COR-L47 (cell line): ENCODE data around the gene DSC3.
A peak's percentile ranks its signal among the peaks of the same experiment; 100 is the strongest.

Experiments used
- DNase-seq: peaks from one replicate; lab custom pipeline; 2025; lab: John Stamatoyannopoulos, UW

DSC3 gene

DNA sequence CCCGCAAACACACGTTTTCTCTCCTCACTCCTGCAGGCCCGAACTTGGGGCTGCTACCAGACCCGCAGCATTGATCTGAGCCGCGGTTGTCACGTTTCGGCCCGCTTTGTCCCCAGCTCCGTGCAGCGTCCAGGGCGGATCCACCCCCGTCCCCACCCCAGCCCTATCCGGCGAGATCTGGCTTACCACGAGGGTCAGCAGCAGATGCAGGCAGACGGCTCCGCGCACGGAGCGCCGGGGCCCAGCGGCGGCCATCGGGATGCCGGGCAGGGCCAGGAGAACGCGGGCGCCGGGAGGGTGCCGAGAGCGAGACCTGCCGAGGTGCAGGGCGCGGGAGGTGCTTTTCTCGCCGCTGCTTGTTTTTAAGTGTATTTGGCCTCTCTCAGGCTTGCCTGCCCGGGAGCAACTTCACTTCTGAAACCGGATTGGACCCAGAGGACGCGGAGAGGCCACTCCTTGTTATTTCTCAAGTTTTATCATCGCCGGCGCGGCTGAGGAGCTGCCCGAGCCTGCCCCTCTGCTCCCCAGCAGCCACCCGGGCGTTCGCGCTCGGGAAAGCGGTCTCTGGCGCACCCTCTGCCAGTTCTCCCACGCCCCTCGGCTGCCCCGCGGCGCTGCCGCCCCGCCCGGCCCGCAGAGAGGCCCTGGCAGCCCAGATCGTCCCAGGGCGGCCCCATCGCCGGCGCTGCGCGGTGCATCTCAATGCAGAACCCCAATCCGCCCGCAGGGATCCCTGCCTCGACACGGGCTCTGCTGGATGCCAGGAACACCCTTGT, at the start of gene DSC3:
DSC3 (minus strand) TSS at position 337 of the 776 bp plus-strand sequence; CDS start at position 255, 82 bp downstream.
- DNase-seq, result no peak

DNA sequence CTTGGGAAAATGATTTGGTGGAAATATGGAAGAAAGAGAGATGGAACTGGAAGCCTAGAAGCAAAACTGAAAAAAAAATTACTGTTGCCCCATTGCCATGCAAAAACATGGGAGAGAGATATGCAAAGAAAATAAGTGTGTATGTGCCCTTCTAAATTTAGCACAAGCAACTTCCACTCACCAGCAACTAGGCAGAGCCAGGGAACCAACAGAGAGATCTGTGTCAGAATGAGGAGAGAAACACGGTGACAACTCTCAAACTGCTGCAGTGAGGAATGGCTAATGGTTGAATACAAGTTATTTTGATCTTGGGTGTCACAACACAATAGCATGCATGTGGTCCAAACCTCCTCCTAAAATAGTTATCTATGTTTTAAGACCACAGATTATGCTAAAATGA, 48.8 kb upstream of the DSC3 start:
- no peak for DNase-seq

DNA sequence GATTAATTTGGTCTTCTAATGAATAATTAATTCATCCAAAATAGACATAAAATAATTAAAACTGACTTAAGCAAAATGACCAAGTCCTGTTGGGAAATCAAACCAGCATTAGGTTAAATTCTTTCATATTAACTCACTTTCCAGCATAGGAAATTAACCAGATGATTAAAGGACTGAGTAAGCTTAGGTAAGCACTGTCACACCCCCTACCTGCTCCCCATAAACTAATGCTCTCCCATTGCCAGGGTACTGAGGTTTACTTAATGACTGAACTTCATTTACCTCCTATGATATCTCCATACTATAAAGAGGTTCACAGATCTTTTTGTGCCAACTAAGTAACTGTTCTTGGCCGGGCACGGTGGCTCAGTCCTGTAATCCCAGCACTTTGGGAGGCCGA, 46.0 kb upstream of the DSC3 start:
- DNase-seq, result no peak

DNA sequence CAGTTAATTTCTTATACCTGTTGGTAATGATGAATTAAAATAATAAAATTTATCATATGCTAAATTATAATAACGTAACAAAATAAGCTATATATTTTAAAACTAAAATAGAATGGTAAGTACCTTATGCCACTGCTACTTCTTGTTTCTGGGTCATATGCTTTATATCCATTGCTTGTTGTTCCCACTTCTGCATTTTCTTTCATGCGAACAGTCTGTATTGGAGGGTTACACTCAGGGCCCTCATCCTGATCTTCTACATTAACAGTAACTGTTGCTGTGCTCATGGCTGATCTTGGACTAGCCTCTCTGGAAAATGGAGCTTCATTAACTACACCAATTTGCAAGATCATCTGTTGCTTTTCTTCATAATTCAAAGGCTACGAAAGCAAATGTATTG, 37.4 kb upstream of the DSC3 start:
- no peak for DNase-seq

DNA sequence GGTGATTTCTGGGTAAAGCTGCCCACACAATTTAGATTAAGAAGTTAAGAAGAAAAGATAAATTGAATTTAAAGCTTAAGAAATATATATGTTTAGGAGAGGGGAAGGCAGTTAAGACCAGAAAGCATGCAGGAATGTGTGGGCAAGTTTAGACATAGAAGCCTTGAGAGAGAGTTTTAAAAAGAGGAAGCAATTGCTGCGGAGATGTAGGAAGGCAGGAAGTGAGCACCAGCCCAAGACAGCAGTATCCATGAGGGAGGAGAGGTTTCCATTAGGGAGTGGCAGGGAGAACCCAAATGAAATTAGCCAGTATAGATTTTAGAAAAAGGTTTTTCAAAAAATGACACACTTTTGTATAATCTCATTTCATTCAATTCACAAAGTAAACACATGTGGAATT, 35.3 kb upstream of the DSC3 start:
- no peak for DNase-seq

DNA sequence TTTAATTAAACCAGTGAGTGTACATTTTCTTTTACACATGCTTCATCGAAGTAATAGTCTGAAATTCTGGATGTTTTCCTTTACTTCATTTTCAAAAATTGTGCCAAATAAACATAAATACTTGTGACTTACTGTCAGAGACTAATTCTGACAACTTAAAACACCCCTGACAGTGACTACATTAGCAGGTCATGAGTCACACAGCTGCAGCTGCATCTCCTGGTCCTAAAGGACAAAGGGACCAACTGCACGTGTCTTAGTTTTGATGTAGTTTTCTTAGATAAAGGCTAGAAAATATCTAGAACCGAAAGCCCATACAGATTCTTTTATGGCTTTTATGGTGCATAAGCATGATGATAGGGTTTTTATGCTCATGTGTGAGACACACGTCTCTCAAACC, 29.6 kb upstream of the DSC3 start:
- no peak for DNase-seq

DNA sequence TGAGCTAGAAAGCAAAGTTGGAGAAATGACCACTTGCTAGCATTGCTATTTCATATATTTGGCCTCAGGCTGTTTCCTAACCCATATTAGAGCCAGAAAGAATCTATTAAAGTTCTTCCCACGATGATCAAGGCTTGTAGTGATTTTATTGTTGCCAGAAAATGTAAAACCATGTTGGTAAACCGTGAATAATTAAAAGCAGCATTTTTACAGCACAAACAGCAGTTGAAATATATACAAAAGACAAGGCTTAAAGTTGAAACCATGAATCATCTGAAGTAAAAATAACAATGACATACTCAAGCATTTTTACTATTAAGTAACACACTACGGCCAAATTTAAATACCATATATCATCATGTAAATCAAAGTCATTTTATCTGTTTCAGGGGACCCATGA, 27.7 kb upstream of the DSC3 start:
- DNase-seq, result no peak

DNA sequence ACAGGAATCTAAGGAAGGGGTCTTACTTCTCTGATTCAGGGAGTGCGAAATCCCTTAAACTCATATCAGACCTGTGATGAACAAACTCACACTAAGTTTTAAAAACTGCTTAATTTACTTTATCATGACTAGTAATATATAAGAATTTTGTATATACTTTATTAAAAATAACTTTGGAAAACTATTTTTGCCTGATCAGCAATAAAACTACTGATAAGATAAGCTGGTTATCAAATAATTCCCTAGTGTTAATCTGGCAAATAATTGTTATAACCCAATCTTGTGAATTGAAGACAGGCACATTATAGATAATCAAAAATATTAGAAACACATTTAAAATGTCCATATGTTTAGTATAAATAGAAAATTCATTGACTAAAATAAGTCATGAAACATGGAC, 23.7 kb upstream of the DSC3 start:
- no peak for DNase-seq

DNA sequence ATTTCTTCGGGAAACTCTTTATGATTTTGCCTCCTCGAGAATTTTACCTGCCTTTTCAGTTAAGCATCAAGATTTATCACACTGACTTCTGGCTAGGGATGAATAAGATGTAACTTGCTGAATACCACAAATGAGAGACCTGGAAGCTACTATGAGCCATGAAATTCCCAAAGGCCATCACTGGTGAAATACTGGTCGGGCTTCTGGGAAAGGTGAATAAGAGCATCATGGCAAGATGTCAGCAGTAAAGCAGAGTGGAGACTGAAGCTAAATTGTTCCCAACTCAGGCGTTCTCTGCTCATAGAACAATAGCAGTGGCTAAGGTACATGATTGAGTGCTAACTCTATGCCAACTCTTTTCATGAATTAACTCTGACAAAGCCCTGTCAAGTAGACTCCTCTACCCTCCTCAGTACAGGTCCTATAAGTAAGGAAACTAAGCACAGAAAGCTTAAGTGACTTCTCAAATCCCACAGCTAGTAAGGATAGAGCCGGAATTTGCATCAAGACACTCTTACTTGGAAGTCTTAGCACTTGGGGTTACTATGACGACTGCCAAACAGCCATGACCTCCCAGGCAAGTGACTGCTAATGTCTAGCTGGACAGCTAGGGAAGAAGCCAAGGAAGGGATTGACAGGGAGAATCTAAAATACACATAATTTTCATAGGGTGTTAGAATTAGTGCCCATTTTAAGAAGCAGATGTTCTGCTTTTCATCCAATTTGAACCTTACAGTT, 22.7 kb upstream of the DSC3 start:
- no peak for DNase-seq

DNA sequence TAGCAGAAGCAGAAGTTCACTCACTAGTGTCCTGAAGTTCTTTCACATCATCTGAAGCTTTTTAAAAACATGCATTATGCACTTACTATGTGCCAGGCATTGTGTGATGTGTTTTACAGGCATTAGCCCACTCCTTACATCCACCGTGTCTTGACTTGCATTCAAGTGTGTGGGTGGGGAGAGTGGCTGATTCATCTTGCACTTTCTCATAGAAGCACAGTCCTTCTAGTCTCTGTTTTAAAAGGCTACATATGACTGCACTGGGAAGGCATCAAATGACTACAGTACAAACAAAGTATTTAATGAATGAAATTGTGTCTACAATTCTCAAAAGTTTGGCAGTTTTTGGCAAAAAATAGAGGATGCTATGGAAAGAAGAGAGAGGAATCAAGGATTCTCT, 21.6 kb upstream of the DSC3 start:
- no peak for DNase-seq

DNA sequence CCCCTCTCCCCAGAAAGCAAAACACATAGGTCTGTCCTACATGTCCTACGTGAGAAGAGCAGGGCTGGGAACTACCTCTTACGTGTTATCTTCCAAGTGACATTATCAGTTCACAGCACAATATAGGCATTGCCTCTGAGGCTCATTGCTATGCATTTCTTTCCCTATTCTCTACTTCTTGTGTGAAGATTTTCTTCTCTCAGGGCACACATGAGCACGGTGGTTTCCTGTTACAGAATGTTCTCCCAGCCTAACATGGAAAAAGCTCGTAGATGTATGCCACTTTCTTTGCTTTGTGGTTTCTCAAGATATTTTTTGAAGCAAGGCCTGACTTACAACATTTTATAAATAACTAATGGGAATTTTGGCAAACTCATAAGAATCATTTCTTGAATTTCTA, 19.4 kb upstream of the DSC3 start:
- no peak for DNase-seq

DNA sequence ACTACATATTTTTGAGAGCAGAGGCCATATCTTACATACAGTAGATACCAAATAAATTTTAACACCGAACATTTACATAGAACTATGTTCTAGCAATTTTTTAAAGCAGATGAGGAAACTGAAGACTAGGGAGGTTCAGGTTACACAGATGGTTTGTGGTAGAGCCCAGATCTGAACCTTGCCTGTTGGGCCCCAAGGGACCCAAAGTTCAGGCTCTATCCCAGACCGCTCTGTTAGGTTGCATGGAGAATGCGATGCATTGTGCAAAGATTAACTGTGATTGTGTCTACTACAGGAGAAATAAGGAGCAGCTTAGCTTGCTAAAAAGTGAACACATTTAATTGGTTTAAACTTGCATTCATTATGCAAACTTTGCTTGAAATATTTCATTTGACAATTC, 16.4 kb upstream of the DSC3 start:
- no peak for DNase-seq

DNA sequence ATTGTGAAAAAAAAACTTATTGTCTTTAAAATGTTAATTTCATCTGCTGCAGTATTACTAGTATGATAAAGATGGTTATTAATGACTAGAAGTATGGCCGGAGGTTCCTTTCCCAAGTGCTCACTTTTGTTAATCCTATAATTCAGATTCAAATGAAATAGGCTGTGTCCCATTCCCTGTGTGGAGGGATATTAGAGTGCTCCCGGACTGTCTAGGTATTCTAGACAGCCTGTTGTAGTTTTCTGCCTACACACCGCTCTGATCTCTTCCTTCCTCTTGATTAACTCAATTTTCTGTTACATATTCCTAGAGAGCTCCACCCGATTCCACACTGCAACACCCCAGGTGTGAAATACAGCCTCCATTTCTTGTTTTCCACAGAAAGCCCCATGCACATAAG, 15.4 kb upstream of the DSC3 start:
- DNase-seq, result no peak

DNA sequence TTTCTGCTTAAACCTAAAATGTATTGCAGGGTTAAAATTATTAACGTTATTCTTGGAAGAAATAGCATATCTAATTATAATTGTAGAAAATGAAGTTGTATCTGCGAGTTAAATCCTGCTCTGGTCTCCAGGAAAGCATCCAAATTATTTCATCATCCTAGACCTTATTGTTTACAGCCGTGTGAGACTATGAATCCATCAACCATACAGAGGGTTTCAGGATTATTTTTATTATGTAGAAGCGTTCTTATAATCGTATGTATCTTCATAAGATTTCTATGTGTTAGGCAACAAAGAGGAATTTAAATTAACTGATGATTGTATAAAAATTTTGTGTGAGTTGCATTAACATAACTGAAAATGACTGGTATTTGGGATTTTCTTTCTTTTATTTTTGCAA, 14.5 kb upstream of the DSC3 start:
- no peak for DNase-seq

DNA sequence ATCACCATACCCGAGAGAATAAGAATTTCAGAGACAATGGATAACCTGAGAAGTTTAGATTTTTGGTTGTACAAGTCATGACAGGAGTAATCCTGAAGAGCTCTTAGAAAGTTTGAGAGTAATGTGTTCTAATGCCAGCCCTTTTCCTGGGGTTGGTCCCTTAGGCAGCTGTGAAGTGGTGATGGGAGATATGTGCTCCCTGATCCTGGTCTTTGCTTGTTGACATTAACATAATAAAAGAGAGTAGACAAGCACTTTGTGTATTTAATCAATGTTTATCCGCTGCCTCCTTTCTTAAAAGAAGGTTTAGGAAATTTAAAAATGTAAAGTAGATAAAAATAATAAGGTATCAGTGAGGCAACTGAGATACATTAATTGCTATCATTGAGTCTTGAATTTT, 13.8 kb upstream of the DSC3 start:
- no peak for DNase-seq

DNA sequence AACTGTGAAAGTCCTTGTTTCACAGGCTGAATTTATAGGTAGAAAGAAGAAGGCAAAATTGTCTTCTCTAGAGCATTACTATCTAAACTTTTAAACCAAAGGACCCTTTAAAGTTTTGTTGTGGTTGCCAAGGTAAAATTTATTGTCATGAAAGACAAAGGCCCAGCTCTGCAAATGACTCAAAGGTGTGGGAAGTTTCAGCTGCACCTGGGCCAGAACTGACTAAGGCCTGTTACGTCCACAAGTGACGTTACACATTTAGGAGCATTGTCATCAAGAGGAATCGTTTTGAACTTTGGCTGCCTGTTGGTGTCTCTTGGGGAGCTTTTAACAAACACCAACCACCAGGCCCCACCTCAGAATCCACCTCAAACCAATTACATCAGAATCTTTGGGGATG, 8.1 kb upstream of the DSC3 start:
- DNase-seq, result no peak

DNA sequence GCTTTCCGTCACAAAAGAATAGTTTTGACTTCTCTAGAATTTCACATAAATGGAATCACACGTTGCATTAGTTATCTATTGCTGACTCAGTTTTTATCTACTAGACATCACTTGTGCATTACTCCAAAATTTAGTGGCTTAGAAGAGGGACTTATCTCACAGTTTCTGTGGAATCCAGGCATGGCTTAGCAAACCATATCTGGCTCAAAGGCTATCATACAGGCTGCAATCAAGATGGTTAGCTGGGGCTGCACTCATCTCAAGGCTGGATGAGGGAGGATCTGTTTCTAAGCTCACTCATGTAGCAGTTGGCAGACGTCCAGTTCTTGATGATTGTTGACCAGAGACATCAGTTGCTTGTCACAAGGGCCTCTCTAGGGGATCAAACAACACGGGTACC, 6.6 kb upstream of the DSC3 start:
- DNase-seq, result peak; percentile 89

DNA sequence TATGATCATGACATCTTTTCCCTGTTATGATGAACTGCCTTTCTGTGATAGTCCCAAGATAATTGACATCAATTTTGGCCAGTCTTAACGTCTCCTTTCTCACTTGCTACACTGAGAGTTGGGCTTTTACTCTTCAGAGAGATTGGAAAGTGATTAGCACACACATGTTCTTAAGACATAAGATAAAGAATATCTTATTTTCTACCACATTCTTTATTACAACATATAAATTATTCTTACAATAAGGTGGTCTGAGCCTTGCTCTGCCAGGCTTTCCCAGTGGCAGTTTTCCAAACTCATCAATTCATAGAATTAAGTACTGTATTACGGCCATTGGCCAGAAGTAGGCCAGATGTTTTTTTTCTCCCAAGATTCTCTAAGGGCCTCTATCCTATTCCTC, 5.7 kb upstream of the DSC3 start:
- DNase-seq, result no peak

DNA sequence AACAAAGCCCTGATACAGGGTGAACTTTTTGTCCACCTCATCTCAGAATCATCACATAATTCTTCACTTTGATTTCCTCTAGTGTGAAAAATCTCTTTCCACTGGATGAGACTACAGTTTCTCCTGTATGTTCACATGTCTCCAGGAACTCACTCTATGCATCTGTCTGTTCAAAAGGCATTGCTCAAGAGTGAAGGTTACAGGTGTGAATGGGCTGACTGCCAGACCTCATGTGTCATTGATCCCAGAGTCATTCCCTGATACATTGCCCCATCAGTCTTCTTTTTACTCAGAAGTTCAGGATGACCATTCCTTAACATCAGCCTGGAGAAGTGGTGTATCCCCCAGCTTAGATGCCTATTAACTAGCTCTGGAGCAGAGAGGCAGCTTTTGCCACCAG, 4.4 kb upstream of the DSC3 start:
- no peak for DNase-seq

DNA sequence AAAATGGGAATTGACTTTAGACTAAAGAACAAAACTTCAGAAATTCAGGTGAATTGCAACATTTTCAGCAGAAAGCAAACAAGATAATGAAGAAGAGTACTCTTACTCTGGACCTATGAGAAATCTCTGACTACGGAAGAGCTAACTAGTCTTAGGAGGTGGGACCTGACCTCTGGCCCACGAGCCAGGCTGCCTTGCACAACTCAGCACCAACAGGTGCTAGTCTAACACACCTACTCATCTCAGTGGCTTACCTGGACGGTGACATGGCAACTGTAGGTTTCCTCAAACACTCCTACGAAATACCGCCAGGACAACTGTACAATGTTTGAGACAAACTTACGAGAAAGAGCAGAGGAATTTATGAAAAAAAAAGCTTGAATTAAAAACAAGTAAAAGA, 3.1 kb upstream of the DSC3 start:
- DNase-seq, result no peak

DNA sequence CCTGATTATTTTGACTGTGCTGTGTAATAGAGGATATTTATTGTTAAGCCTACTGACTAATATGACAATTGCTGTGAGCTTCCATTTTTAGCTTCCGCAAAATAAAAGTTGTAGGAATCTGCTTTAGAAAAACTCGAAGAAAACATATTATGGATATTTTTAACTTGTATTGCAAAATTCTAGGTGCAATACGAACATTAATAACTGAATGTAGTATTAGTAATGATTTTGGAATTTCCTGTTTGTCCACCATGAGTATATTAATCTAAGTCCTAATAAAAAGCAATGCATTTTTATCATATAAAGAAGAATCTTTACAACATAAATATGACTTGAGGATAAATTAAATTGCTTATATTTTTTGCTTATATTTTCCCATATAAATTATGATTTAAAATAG, 2.4 kb upstream of the DSC3 start:
- DNase-seq, result no peak

DNA sequence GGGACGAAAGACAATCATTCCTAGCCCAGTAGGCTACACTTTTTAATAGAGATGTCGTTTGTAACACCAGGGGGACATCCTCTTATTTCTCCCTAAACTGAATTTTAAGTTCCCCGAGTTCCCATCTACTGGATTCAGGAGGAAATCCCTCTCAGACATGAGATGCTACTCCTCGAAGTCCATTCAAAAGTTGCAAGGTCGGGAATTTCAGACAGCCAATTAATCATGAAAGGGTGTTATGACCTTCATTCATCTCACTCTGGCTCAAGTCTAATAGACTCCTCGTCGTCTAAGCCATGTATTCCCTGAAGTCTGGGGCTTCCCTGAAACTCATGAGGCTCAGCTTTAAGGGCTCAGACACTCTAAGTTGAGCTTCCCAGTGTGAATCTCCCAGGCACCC, 1.2 kb upstream of the DSC3 start:
- DNase-seq, result no peak

DNA sequence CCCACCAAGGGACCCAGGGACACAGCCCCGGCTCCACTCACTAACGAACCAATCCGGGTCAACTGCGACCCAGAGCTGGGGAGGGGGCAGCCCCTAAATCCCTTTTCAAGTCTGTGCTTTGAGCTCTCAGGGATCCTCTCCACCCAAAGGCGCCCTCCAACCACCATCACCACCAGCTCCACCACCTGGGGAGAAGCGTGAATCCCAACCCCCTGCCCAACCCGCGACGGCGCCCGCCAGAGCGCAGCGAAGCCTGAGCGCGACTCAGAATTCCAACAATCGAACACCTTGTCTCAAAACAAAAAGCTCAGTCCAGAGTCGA, 497 bp downstream of the DSC3 start:
- no peak for DNase-seq
